Coronary artery (tissue), 2 donors: Measurements from ENCODE around the gene YKT6.
"Not testable (repeated sequence)": the region's sequence is repeated elsewhere in the genome, so short reads cannot be mapped to it uniquely, and the experiment has no call there.

ENCODE experiments used
- DNase-seq: peaks from one replicate; pipeline ENCODE4 v3.0.0-alpha.2; 2017; ENCODE audit warnings: low spot score
- H3K27ac ChIP-seq, 2 donors: fragments of 200-600 bp; sonication (generic); one replicate each; pipeline ENCODE4 v1.5.1; 2016 to 2019
- H3K4me3 ChIP-seq: fragments of 200-600 bp; sonication (generic); 2 replicates; pipeline ENCODE4 v1.5.1; 2016; ENCODE audit warnings: mild to moderate bottlenecking, moderate library complexity
- CTCF ChIP-seq: fragments of 200-600 bp; sonication (generic); IDR thresholded peaks from one replicate; pipeline ENCODE4 v1.5.1; 2019; ENCODE audit warnings: antibody characterized with exemption

Gene YKT6

DNA sequence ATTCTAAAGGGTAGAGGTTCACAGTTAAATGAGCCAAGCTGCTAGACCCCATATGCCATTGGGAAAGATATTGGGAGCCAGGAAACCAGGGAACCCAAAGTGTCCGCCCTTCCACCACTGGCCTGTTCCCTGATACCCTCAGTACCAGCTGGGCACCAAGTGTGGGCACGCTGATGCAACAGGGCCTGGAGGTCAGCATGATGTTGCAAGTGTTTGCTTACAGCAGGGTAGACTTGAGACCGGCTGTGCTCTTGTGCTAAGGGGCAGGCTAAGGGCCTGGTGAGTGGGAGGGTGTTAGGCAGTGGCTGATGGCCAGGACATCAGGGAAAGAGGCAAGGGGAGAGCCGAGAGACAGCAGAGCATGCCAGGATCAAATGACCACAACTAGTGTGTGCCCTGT is 38.6 kb upstream of the YKT6 start:
- peak; percentile 56 for DNase-seq
- Histone ChIP-seq H3K27ac (no peak overlapping the region), H3K4me3 (no peak overlapping the region)
- no peak for TF ChIP-seq CTCF

DNA sequence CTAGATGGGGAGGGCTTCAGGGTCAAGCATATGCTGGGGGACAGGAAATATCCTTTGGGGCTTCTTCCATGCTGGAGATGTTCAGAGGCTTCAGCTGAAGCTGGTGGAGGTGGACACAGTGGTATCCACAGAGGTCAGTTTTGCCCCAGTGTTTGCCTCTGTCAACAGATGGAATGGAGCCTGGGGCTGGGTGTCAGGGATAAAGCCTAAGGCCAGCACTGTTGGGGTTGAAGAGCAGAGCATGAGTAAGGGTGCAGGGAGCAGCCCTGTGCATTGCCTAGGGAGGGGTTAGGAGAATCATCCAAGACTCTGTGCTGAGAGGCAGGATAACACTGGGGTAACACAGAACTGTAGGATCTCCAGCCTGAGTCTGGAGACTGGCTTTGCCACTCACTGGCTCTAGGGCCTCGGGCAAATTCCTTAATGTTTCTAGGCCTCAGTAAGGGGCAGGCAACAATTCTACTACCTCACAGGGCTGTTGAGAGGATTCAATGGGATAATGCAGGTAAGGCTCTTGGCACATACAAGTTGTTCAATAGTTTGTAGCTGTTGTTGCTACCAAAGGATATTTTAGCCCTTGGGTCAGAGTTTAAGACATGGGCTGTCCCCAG is 37.9 kb upstream of the YKT6 start:
- no peak for DNase-seq
- H3K4me3 ChIP-seq = no peak overlapping the region
- TF ChIP-seq CTCF = no peak
- no peak overlapping the region for H3K27ac ChIP-seq

- peak; percentile 7 for DNase-seq
- H3K4me3 ChIP-seq = no peak overlapping the region
- no peak overlapping the region for H3K27ac ChIP-seq
- TF ChIP-seq CTCF = no peak
Measured at GRCh38 chr7:44163591-44163990, 37.2 kb upstream of the YKT6 start.

DNA sequence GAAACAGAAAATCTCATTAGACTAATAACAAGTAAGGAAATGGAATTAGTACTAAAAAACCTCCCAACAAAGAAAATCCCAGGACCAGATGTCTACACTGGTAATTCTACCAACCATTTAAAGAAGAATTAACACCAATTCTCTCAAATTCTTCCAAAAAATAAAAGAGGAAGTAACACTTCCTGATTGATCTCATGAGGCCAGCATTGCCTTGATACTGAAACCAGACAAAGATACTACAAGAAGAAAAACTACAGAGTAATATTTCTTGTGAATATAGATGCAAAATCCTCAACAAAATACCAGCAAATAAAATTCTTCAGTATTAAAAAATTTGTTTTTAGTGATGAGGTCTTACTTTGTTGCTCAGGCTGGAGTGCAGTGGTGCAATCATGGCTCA is 32.9 kb upstream of the YKT6 start:
- no peak for TF ChIP-seq CTCF
- DNase-seq = no peak
- no peak overlapping the region for H3K4me3 ChIP-seq
- no peak overlapping the region for H3K27ac ChIP-seq

DNA sequence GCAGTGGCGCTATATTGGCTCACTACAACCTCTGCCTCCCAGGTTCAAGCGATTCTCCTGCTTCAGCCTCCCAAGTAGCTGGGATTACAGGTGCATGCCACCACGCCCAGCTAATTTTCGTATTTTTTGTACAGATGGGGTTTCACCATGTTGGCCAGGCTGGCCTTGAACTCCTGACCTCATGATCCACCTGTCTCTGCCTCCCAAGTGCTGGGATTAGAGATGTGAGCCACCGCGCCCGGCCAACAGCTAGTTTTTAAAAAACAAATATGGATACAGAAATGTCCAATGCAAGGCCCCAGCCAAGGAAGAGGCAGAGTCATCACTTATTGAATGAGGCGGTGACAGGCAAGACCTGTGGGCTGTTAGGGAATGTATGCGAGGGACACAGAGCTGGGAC is 28.9 kb upstream of the YKT6 start:
- DNase-seq = peak; percentile 2
- H3K4me3 ChIP-seq, H3K27ac ChIP-seq: not testable (repeated sequence)

DNA sequence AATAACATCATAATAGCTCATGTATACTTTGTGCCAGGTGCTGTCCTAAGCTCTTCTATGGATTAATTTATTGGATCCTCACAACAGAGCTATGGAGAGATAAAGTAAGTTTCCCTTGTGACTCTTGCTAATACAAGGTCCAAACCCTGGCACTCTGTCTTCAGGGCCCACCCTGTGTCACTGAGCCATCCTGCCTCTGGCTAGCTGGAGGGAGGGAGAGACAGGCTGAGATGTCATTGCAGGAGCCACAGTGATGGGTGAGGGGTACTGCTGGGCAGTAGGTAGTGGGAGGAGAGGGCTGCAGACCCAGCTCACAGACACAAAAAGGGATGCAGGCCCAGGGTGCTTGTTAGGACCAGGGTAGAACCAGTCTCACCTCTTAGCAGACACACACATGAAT is 28.4 kb upstream of the YKT6 start:
- no peak overlapping the region for H3K27ac ChIP-seq
- TF ChIP-seq CTCF = no peak
- no peak overlapping the region for H3K4me3 ChIP-seq
- peak; percentile 21 for DNase-seq

DNA sequence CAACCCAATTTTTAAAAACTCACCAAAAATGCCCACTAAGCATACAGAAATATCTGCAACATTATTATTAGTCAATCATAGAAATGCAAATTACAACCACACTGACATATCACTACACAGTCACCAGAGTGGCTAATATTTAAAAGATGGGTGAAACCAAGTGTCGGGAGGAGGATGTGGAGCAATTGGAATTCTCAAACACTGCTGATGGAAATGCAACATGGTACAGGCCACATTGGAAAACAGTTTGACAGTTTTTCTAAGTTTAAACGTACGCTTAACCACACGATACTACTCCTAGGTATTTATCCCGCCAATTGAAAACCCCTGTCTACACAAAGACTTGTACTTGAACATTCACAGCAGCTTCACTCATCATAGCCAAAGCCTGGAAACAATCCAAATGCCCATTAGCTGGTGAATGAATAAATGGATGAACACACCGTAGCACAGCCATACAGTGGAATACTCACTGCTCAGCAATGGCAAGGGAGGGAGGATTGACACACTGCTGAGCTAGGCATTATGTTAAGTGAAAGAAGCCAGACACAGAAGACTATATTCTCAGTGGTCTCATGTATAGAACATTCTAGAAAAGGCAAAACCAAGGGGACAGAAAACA is 27.9 kb upstream of the YKT6 start:
- Histone ChIP-seq H3K27ac (no peak overlapping the region), H3K4me3 (no peak overlapping the region)
- DNase-seq = peak; percentile 5
- no peak for TF ChIP-seq CTCF
